H1 (cell line): ENCODE data around the gene BIRC2. TPM values are rescaled to one million over a fixed set of nuclear protein-coding genes. Genes with fewer than 3 reads are reported as not detected.

ENCODE experiments used
- CTCF ChIA-PET: fragments of 300-600 bp; sonication (Branson Sonifier 250); formaldehyde crosslinking; loops from one replicate; lab custom pipeline; 2021; ENCODE audit not compliant: partially characterized antibody; lab: Charles Lee
- POLR2A ChIA-PET: fragments of 300-600 bp; sonication (Branson Sonifier 250); formaldehyde crosslinking; loops from one replicate; lab custom pipeline; 2021; ENCODE audit warnings: inconsistent platforms; ENCODE audit not compliant: partially characterized antibody; lab: Charles Lee
- DNase-seq, 2 experiments: peaks; one replicate each; pipeline versions ENCODE4 v3.0.0 to v3.0.0-alpha.2; 2010 to 2022; ENCODE audit warnings: low spot score in 2 of 2, low read depth in 1 of 2, mixed read lengths in 1 of 2
- FAIRE-seq: peaks from 2 replicates; lab custom pipeline; 2011; peaks lifted over from hg19 to GRCh38; lab: Jason Lieb, UNC
- H2AFZ ChIP-seq: 2 replicates; pipeline ENCODE4 v1.8.1; 2012; ENCODE audit warnings: low read length, inconsistent platforms
- H2AK5ac ChIP-seq: 2 replicates; pipeline ENCODE4 v1.6.1; 2013; ENCODE audit warnings: low read depth, low read length
- H2BK120ac ChIP-seq: replicated peaks from 2 replicates; pipeline ENCODE3; 2013; ENCODE audit warnings: low read depth, low read length, inconsistent platforms
- H2BK12ac ChIP-seq: 2 replicates; pipeline ENCODE4 v1.6.1; 2013; ENCODE audit warnings: low read depth, low read length
- H2BK15ac ChIP-seq: 2 replicates; pipeline ENCODE4 v1.6.1; 2013; ENCODE audit warnings: low read length
- H2BK20ac ChIP-seq: 2 replicates; pipeline ENCODE4 v1.6.1; 2013; ENCODE audit warnings: low read length
- H2BK5ac ChIP-seq: 2 replicates; pipeline ENCODE4 v1.6.1; 2013; ENCODE audit warnings: low read depth, low read length
- H3K14ac ChIP-seq: 2 replicates; pipeline ENCODE4 v1.6.1; 2013; ENCODE audit warnings: inconsistent platforms; ENCODE audit not compliant: insufficient read length
- H3K18ac ChIP-seq: 2 replicates; pipeline ENCODE4 v1.6.1; 2013; ENCODE audit warnings: low read length; ENCODE audit errors: extremely low read depth
- H3K23ac ChIP-seq: 2 replicates; pipeline ENCODE4 v1.6.1; 2013; ENCODE audit warnings: inconsistent platforms; ENCODE audit not compliant: insufficient read length
- H3K23me2 ChIP-seq: 2 replicates; pipeline ENCODE4 v1.6.1; 2013; ENCODE audit warnings: low read depth, low read length
- H3K27ac ChIP-seq: 2 replicates; pipeline ENCODE4 v1.6.1; 2011; ENCODE audit warnings: low read depth, low read length, inconsistent platforms
- H3K27me3 ChIP-seq, 4 experiments: replicated peaks in 1 of 4; 1 replicate in 1 of 4; 2 replicates in 3 of 4; pipeline versions ENCODE4 v1.6.1 to v1.8.1; 2011 to 2013; ENCODE audit warnings: low read length in 3 of 4, mild to moderate bottlenecking in 3 of 4, inconsistent platforms in 2 of 4, mixed read lengths in 2 of 4, moderate library complexity in 1 of 4; ENCODE audit not compliant: control insufficient read depth in 3 of 4, insufficient read depth in 3 of 4; ENCODE audit errors: extremely low read depth in 1 of 4
- H3K36me3 ChIP-seq, 4 experiments: 2 replicates each; pipeline versions ENCODE4 v1.6.1 to v1.8.1; 2011 to 2013; ENCODE audit warnings: mild to moderate bottlenecking in 4 of 4, low read length in 3 of 4, moderate library complexity in 2 of 4, control low read depth in 1 of 4, inconsistent platforms in 1 of 4; ENCODE audit not compliant: insufficient read depth in 4 of 4, control insufficient read depth in 2 of 4
- H3K4ac ChIP-seq: replicated peaks from 2 replicates; pipeline ENCODE3; 2013; ENCODE audit warnings: low read length, low read depth, mixed read lengths, inconsistent platforms; ENCODE audit not compliant: insufficient read length
- H3K4me1 ChIP-seq, 4 experiments: replicated peaks in 1 of 4; 1 replicate in 1 of 4; 2 replicates in 3 of 4; pipeline versions ENCODE4 v1.6.1 to v1.8.1; 2011 to 2013; ENCODE audit warnings: low read length in 3 of 4, inconsistent platforms in 2 of 4, mixed read lengths in 1 of 4; ENCODE audit not compliant: insufficient read depth in 4 of 4, control insufficient read depth in 3 of 4
- H3K4me2 ChIP-seq, 2 experiments: 2 replicates each; pipeline versions ENCODE4 v1.6.1 to v1.8.1; 2011 to 2013; ENCODE audit warnings: low read depth in 2 of 2, low read length in 2 of 2, control low read depth in 1 of 2, inconsistent platforms in 1 of 2, mild to moderate bottlenecking in 1 of 2; ENCODE audit not compliant: insufficient read depth in 1 of 2
- H3K4me3 ChIP-seq, 4 experiments: fragments of 200-600, 300-600 bp in 1 of 4; sonication (generic), shearing (Covaris generic), sonication (Bioruptor Twin) in 1 of 4; 2 replicates each; pipeline versions ENCODE4 v1.5.1 to v1.8.1; 2011 to 2016; ENCODE audit warnings: low read length in 4 of 4, low read depth in 3 of 4, control low read depth in 2 of 4, inconsistent platforms in 2 of 4, mild to moderate bottlenecking in 2 of 4, mixed read lengths in 1 of 4, moderate library complexity in 1 of 4; ENCODE audit not compliant: insufficient read depth in 2 of 4; ENCODE audit errors: extremely low read depth in 1 of 4
- H3K56ac ChIP-seq: replicated peaks from 2 replicates; pipeline ENCODE3; 2013; ENCODE audit warnings: low read depth, mild to moderate bottlenecking, mixed read lengths, low read length, inconsistent platforms; ENCODE audit not compliant: insufficient read length
- H3K79me1 ChIP-seq: 2 replicates; pipeline ENCODE4 v1.6.1; 2013; ENCODE audit warnings: low read depth, low read length, control low read depth
- H3K79me2 ChIP-seq, 2 experiments: 2 replicates each; pipeline versions ENCODE4 v1.6.1 to v1.8.1; 2012 to 2013; ENCODE audit warnings: low read length in 2 of 2, mild to moderate bottlenecking in 2 of 2, inconsistent platforms in 1 of 2; ENCODE audit not compliant: insufficient read depth in 2 of 2, control insufficient read depth in 1 of 2
- H3K9ac ChIP-seq, 4 experiments: replicated peaks in 1 of 4; 1 replicate in 1 of 4; 2 replicates in 3 of 4; pipeline versions ENCODE4 v1.6.1 to v1.8.1; 2011 to 2013; ENCODE audit warnings: low read depth in 3 of 4, low read length in 3 of 4, control low read depth in 2 of 4, mild to moderate bottlenecking in 2 of 4, moderate library complexity in 2 of 4, inconsistent platforms in 1 of 4; ENCODE audit errors: extremely low read depth in 1 of 4
- H3K9me3 ChIP-seq, 2 experiments: 2 replicates each; pipeline versions ENCODE4 v1.6.1 to v1.8.1; 2012 to 2013; ENCODE audit warnings: mild to moderate bottlenecking in 2 of 2, moderate library complexity in 2 of 2, control low read depth in 1 of 2, inconsistent platforms in 1 of 2, low read depth in 1 of 2, low read length in 1 of 2, mixed read lengths in 1 of 2; ENCODE audit not compliant: insufficient read depth in 2 of 2
- H4K20me1 ChIP-seq, 2 experiments: replicated peaks in 1 of 2; 2 replicates each; pipeline versions ENCODE3 to v1.8.1; 2011 to 2013; ENCODE audit warnings: inconsistent platforms in 2 of 2, low read length in 2 of 2, mild to moderate bottlenecking in 1 of 2; ENCODE audit not compliant: insufficient read depth in 2 of 2, control insufficient read depth in 1 of 2
- H4K5ac ChIP-seq: 2 replicates; pipeline ENCODE4 v1.6.1; 2013; ENCODE audit warnings: low read length, low read depth, mixed read lengths, inconsistent platforms; ENCODE audit not compliant: insufficient read length
- H4K8ac ChIP-seq: 2 replicates; pipeline ENCODE4 v1.8.0; 2013; ENCODE audit warnings: mild to moderate bottlenecking, moderate library complexity, low read length, inconsistent platforms; ENCODE audit not compliant: insufficient read depth; ENCODE audit errors: extremely low read depth
- H4K91ac ChIP-seq: replicated peaks from 2 replicates; pipeline ENCODE3; 2013; ENCODE audit warnings: low read length, mixed read lengths, inconsistent platforms; ENCODE audit not compliant: insufficient read length
- GTF2F1 ChIP-seq: IDR thresholded peaks from 2 replicates; pipeline ENCODE4 v1.6.1; 2012; ENCODE audit warnings: low read depth, low read length, improper control_type of control experiment, borderline replicate concordance
- POLR2AphosphoS5 ChIP-seq: IDR thresholded peaks from 2 replicates; pipeline ENCODE4 v1.6.1; 2011; ENCODE audit warnings: low read depth, low read length
- RBBP5 ChIP-seq: IDR thresholded peaks from 2 replicates; pipeline ENCODE4 v1.7.1; 2012; ENCODE audit warnings: low read depth, mild to moderate bottlenecking, inconsistent platforms, low read length, moderate library complexity, borderline replicate concordance
- SRF ChIP-seq: IDR thresholded peaks from 2 replicates; pipeline ENCODE4 v1.6.1; 2011; ENCODE audit warnings: mild to moderate bottlenecking, low read depth, low read length, moderate library complexity
- WGBS, 2 experiments: shearing (Covaris generic) in 1 of 2; methylation state at CpG; one replicate each; pipeline versions ENCODE4 v1.1.6 to v1.1.7; 2013 to 2015; ENCODE audit warnings: low lambda C conversion rate in 2 of 2, mixed read lengths in 2 of 2, inconsistent platforms in 1 of 2, low coverage in 1 of 2, missing lambda C conversion rate in 1 of 2; ENCODE audit not compliant: insufficient replicate concordance in 2 of 2, insufficient coverage in 1 of 2, insufficient read length in 1 of 2; ENCODE audit errors: extremely low coverage in 1 of 2, missing lambda C conversion rate in 1 of 2; 5-methylcytosine and 5-hydroxymethylcytosine counted together
- polyA plus RNA-seq, 7 experiments: library from polyadenylated mRNA; depleted of rRNA in 3 of 7; stranded (reverse) in 5 of 7; unstranded in 2 of 7; fragments of >200 nt in 5 of 7; fragments of 200-250 nt in 2 of 7; gene quantifications; 1 replicate in 5 of 7; 2 replicates in 1 of 7; 4 replicates in 1 of 7; pipeline versions ENCODE4 v1.2.1 to v1.2.3, GENCODE V29; 2011 to 2013; ENCODE audit warnings: missing spikeins in 2 of 7, mixed read lengths in 2 of 7
- total RNA-seq: library from RNA; stranded (reverse); fragmentation: NEBNext Ultra II Directional; extraction: Animal tissue kit (Norgen Biotek cat#: 25700); gene quantifications from 2 replicates; pipeline ENCODE4 v1.2.1, GENCODE V29; 2021

The BIRC2 gene
- total and polyA plus RNA-seq, 2 of the 8 experiments (the other 6 are each of a cell fraction or from before 2014, with no cell fraction given) = 18.4 to 24.7 TPM

GRCh38 chr11:102359372-102359771 is 12.4 kb downstream of the BIRC2 start:
- Histone ChIP-seq H2AK5ac (no peak overlapping the region), H3K27me3 (no peaks in the 10 kb centered on the region), H3K23me2 (no peaks in the 10 kb centered on the region; the same call in 1 of the 2 replicates), H2BK120ac (no peak overlapping the region), H3K4me1 (no peaks in the 10 kb centered on the region), H2BK20ac (no peak overlapping the region), H4K20me1 (peaks cover 0 to 2% of the 10 kb centered on the region in 2 experiments), H3K23ac (no peak overlapping the region), H2AFZ (no peak overlapping the region), H2BK12ac (no peak overlapping the region), H3K36me3 (peaks cover 0 to 27% (median 3%) of the 10 kb centered on the region in 4 experiments; a peak in 3 of 8 replicates), H2BK5ac (no peak overlapping the region), H4K91ac (no peak overlapping the region), H3K4me3 (no peak overlapping the region), H3K18ac (no peak overlapping the region), H3K14ac (no peak overlapping the region), H4K5ac (no peak overlapping the region), H3K4ac (no peak overlapping the region), H2BK15ac (no peak overlapping the region), H3K79me1 (0 out of 2 replicates have a peak, but pooled peaks cover 5% of the 10 kb centered on the region), H3K27ac (no peak overlapping the region), H4K8ac (no peak overlapping the region), H3K9ac (no peak overlapping the region), H3K4me2 (no peak overlapping the region), H3K56ac (no peak overlapping the region), H3K79me2 (0 out of 4 replicates have a peak, but pooled peaks cover 0 to 2% of the 10 kb centered on the region in 2 experiments), H3K9me3 (no peaks in the 10 kb centered on the region)
- 94% methylated on average over 3 of the region's 3 CpGs; no CpG with 5 or more reads in 1 of the 2 experiments for WGBS, 2 experiments
- POLR2A ChIA-PET = no interaction called here
- FAIRE-seq (no peak), DNase-seq (no peak)
- CTCF ChIA-PET = interaction anchor here (0.9 to 1.8 kb wide), 2 partner anchors 17 to 38 kb away, joined by 3 to 4 read pairs; no protein-coding TSS in a partner anchor
- no peak for TF ChIP-seq SRF
- no peak for TF ChIP-seq GTF2F1
- no peak for TF ChIP-seq POLR2AphosphoS5
- no peak for TF ChIP-seq RBBP5
